Measurements from ENCODE around the gene TCHP. TPM values are rescaled to one million over a fixed set of nuclear protein-coding genes. Genes with fewer than 3 reads are reported as not detected.

TCHP gene
- total and polyA plus RNA-seq, 2 experiments from 2014 or later: 3.1 to 6.2 TPM

GRCh38 chr12:109916045-109916444 is 16.0 kb downstream of the TCHP start:
- no peak overlapping the region for H3K27ac ChIP-seq (ENCODE audit: low read depth)
- DNase-seq (ENCODE audit: low spot score) (no peak), ATAC-seq (no peak)
- Mint-ChIP-seq H3K27ac (no peak overlapping the region), H3K9me3 (peaks cover 7% of the 10 kb centered on the region; the same call in 1 of the 3 replicates), H3K36me3 (ENCODE audit: low read depth) (peaks cover 51% of the 10 kb centered on the region), H3K27me3 (ENCODE audit: insufficient read depth, low read depth, poor library complexity) (peaks cover 4% of the 10 kb centered on the region), H3K4me3 (no peak overlapping the region), H3K4me1 (peaks cover 5% of the 10 kb centered on the region; the same call in 2 of the 3 replicates)
- no peaks in the 10 kb centered on the region for H3K27me3 ChIP-seq (ENCODE audit: insufficient read depth)
- H2AFZ ChIP-seq: no peak overlapping the region
- TF ChIP-seq, protein P1, sequence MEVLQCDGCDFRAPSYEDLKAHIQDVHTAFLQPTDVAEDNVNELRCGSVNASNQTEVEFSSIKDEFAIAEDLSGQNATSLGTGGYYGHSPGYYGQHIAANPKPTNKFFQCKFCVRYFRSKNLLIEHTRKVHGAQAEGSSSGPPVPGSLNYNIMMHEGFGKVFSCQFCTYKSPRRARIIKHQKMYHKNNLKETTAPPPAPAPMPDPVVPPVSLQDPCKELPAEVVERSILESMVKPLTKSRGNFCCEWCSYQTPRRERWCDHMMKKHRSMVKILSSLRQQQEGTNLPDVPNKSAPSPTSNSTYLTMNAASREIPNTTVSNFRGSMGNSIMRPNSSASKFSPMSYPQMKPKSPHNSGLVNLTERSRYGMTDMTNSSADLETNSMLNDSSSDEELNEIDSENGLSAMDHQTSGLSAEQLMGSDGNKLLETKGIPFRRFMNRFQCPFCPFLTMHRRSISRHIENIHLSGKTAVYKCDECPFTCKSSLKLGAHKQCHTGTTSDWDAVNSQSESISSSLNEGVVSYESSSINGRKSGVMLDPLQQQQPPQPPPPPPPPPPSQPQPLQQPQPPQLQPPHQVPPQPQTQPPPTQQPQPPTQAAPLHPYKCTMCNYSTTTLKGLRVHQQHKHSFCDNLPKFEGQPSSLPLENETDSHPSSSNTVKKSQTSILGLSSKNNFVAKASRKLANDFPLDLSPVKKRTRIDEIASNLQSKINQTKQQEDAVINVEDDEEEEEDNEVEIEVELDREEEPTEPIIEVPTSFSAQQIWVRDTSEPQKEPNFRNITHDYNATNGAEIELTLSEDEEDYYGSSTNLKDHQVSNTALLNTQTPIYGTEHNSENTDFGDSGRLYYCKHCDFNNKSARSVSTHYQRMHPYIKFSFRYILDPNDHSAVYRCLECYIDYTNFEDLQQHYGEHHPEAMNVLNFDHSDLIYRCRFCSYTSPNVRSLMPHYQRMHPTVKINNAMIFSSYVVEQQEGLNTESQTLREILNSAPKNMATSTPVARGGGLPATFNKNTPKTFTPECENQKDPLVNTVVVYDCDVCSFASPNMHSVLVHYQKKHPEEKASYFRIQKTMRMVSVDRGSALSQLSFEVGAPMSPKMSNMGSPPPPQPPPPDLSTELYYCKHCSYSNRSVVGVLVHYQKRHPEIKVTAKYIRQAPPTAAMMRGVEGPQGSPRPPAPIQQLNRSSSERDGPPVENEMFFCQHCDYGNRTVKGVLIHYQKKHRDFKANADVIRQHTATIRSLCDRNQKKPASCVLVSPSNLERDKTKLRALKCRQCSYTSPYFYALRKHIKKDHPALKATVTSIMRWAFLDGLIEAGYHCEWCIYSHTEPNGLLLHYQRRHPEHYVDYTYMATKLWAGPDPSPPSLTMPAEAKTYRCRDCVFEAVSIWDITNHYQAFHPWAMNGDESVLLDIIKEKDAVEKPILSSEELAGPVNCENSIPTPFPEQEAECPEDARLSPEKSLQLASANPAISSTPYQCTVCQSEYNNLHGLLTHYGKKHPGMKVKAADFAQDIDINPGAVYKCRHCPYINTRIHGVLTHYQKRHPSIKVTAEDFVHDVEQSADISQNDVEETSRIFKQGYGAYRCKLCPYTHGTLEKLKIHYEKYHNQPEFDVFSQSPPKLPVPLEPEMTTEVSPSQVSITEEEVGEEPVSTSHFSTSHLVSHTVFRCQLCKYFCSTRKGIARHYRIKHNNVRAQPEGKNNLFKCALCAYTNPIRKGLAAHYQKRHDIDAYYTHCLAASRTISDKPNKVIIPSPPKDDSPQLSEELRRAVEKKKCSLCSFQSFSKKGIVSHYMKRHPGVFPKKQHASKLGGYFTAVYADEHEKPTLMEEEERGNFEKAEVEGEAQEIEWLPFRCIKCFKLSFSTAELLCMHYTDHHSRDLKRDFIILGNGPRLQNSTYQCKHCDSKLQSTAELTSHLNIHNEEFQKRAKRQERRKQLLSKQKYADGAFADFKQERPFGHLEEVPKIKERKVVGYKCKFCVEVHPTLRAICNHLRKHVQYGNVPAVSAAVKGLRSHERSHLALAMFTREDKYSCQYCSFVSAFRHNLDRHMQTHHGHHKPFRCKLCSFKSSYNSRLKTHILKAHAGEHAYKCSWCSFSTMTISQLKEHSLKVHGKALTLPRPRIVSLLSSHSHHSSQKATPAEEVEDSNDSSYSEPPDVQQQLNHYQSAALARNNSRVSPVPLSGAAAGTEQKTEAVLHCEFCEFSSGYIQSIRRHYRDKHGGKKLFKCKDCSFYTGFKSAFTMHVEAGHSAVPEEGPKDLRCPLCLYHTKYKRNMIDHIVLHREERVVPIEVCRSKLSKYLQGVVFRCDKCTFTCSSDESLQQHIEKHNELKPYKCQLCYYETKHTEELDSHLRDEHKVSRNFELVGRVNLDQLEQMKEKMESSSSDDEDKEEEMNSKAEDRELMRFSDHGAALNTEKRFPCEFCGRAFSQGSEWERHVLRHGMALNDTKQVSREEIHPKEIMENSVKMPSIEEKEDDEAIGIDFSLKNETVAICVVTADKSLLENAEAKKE (CRISPR knock-in tag; IDR thresholded peaks at IDR 0.05): no peak
- no peak for TF ChIP-seq ZNF114 (CRISPR knock-in tag; IDR thresholded peaks at IDR 0.05)
- no peaks in the 10 kb centered on the region for H3K36me3 ChIP-seq (ENCODE audit: insufficient read depth)
- H3K9me2 ChIP-seq (ENCODE audit: insufficient read depth): no peaks in the 10 kb centered on the region
- no peaks in the 10 kb centered on the region for H4K20me1 ChIP-seq (replicated peaks; ENCODE audit: insufficient read depth)
- H3F3A ChIP-seq (replicated peaks; ENCODE audit: low read depth): 0 out of 2 replicates have a peak, but pooled peaks cover 3% of the 10 kb centered on the region
- no peaks in the 10 kb centered on the region for H3K79me2 ChIP-seq (replicated peaks; ENCODE audit: insufficient read depth)
- no peak overlapping the region for H3K4me3 ChIP-seq
- no peaks in the 10 kb centered on the region for H3K4me1 ChIP-seq (ENCODE audit: insufficient read depth)
- no peak overlapping the region for H3K4me2 ChIP-seq

DNA sequence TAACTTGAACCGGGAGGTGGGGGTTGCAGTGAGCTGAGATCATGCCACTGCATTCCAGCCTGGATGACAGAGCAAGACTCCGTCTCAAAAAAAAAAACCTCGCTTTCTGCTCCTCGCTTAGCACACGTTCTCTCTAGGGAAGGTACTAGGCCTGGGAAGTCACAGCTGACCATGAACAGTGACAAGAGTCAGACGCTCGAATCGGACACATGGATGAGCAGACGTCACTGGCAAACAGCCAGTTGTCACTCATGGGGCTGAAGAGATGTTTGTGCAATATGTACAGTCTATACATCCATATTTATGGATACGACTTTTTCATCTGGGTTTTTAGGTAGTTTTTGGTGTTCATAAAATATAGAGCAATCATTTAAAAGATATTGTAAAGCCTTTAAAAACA is 19.4 kb downstream of the TCHP start:
- H3K27ac ChIP-seq (ENCODE audit: low read depth): no peak overlapping the region
- ATAC-seq (no peak), DNase-seq (ENCODE audit: low spot score) (no peak)
- H4K20me1 ChIP-seq (replicated peaks; ENCODE audit: insufficient read depth): no peaks in the 10 kb centered on the region
- peaks cover 7% of the 10 kb centered on the region for H3K27me3 Mint-ChIP-seq (ENCODE audit: insufficient read depth, low read depth, poor library complexity)
- H3K4me1 ChIP-seq (ENCODE audit: insufficient read depth): no peaks in the 10 kb centered on the region
- H3K27me3 ChIP-seq (ENCODE audit: insufficient read depth): no peaks in the 10 kb centered on the region
- H3K79me2 ChIP-seq (replicated peaks; ENCODE audit: insufficient read depth): no peaks in the 10 kb centered on the region
- H3K4me1 Mint-ChIP-seq: peaks cover 8% of the 10 kb centered on the region
- no peak overlapping the region for H3K4me3 Mint-ChIP-seq
- no peaks in the 10 kb centered on the region for H3K36me3 ChIP-seq (ENCODE audit: insufficient read depth)
- no peak overlapping the region for H3K4me3 ChIP-seq
- H3K36me3 Mint-ChIP-seq (ENCODE audit: low read depth): peaks cover 46% of the 10 kb centered on the region
- H3K9me2 ChIP-seq (ENCODE audit: insufficient read depth): no peaks in the 10 kb centered on the region
- no peak overlapping the region for H3K4me2 ChIP-seq
- H3K9me3 Mint-ChIP-seq: peaks cover 7% of the 10 kb centered on the region; the same call in 2 of the 3 replicates
- H3K27ac Mint-ChIP-seq: no peak overlapping the region
- 0 out of 2 replicates have a peak, but pooled peaks cover 3% of the 10 kb centered on the region for H3F3A ChIP-seq (replicated peaks; ENCODE audit: low read depth)
- H2AFZ ChIP-seq: no peak overlapping the region
- TF ChIP-seq, protein P1 (CRISPR knock-in tag; IDR thresholded peaks at IDR 0.05): no peak
- no peak for TF ChIP-seq EZH2phosphoT487 (IDR thresholded peaks at IDR 0.05; ENCODE audit: unreplicated experiment)
- no peak for TF ChIP-seq ZNF331 (CRISPR knock-in tag; IDR thresholded peaks at IDR 0.05; ENCODE audit: low read depth)
- no peak for TF ChIP-seq POLR2AphosphoS5 (IDR thresholded peaks at IDR 0.05; ENCODE audit: low read depth)
- no peak for TF ChIP-seq EZH2 (IDR thresholded peaks at IDR 0.05; ENCODE audit: low read depth, unreplicated experiment)
